ENCODE measurements around the gene MKRN2. TPM values are rescaled to one million over a fixed set of nuclear protein-coding genes. Genes with fewer than 3 reads are reported as not detected.

The MKRN2 gene
- total and polyA plus RNA-seq, 2 experiments from 2014 or later, result 41.6 to 43.7 TPM

DNA sequence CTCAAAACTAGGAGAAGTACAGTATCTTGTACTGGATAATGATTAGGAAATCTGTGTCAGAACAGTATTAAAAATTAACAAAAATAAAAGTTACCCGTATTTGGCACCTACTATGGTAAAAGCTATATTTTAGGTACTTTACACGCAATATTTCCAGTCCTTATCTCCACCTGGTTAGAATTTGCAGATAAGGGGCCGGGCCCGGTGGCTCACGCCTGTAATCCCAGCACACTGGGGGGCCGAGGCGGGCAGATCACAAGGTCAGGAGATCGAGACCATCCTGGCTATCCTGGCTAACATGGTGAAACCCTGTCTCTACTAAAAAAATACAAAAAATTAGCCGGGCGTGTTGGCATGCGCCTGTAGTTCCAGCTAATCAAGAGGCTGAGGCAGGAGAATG is 40.0 kb upstream of the MKRN2 start:
- Histone ChIP-seq H3K79me2 (ENCODE audit: insufficient read depth) (no peaks in the 10 kb centered on the region), H3K27ac (no peak overlapping the region), H2AFZ (no peak overlapping the region), H3K27me3 (replicated peaks; ENCODE audit: insufficient read depth) (no peaks in the 10 kb centered on the region), H3F3A (ENCODE audit: insufficient read depth) (no peaks in the 10 kb centered on the region), H3K9ac (no peak overlapping the region), H4K20me1 (ENCODE audit: insufficient read depth) (no peaks in the 10 kb centered on the region), H3K4me3 (no peak overlapping the region), H3K36me3 (ENCODE audit: low read depth) (no peaks in the 10 kb centered on the region), H3K4me1 (ENCODE audit: insufficient read depth) (no peaks in the 10 kb centered on the region), H3K9me3 (ENCODE audit: low read depth) (no peaks in the 10 kb centered on the region), H3K9me2 (ENCODE audit: insufficient read depth) (no peaks in the 10 kb centered on the region), H3K4me2 (ENCODE audit: unreplicated experiment) (no peak overlapping the region)
- DNase-seq, result no peak
- in situ Hi-C loops (cut with MboI), result no loop called here
- WGBS, 2 experiments (ENCODE audit: low coverage in 1 of 2, low lambda C conversion rate in 2 of 2, missing lambda C conversion rate in 2 of 2), result 94 to 99% methylated on average over 11 of the region's 11 CpGs
- no peak for TF ChIP-seq EZH2 (IDR thresholded peaks at IDR 0.05; ENCODE audit: insufficient read depth, poor library complexity, severe bottlenecking)
- TF ChIP-seq EZH2phosphoT487 (IDR thresholded peaks at IDR 0.05; ENCODE audit: insufficient read depth, low read depth), result no peak

DNA sequence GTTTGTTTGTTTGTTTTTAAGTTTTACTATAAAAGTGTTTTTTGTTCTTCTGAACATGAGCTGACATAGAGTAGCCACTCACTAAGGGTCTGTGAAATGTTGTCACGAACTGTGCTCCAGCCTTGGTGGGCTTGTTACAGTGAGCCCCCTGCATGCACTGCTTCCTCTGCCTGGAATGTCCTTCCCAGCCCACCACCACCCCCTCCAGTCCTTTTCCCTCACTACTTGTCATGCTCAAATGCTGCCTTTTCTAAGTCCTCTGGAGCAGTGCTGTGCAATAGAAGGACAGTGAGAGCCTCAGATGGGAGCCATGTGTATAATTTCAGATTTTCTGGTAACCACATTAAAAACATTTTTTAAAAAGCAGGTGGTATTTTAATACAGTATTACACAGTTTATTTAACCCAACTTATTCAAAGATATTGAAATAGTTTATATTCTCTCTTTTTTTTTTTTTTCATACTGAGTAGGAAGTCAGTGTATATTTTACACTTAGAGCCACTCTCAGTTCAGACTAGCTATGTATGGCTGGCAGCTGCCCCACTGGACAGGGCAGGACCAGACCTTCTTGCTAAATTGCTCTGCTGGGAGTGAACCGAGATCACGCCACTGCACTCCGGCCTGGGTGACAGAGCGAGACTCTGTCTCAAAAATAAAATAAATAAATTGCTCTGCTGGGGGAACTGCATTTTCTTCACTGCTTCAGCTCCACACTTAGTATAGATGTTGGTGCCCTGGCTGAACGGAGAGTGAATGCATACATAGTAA is 38.4 kb upstream of the MKRN2 start:
- 92 to 96% methylated on average over 6 of the region's 6 CpGs for WGBS, 2 experiments (ENCODE audit: low coverage in 1 of 2, low lambda C conversion rate in 2 of 2, missing lambda C conversion rate in 2 of 2)
- H3K79me2 ChIP-seq (ENCODE audit: insufficient read depth), result no peaks in the 10 kb centered on the region
- no peak for DNase-seq
- H3K9ac ChIP-seq, result no peak overlapping the region
- no peaks in the 10 kb centered on the region for H3F3A ChIP-seq (ENCODE audit: insufficient read depth)
- H3K36me3 ChIP-seq (ENCODE audit: low read depth), result no peaks in the 10 kb centered on the region
- no peak overlapping the region for H3K4me3 ChIP-seq
- H3K9me3 ChIP-seq (ENCODE audit: low read depth), result no peaks in the 10 kb centered on the region
- H3K4me1 ChIP-seq (ENCODE audit: insufficient read depth), result no peaks in the 10 kb centered on the region
- H3K27me3 ChIP-seq (replicated peaks; ENCODE audit: insufficient read depth), result no peaks in the 10 kb centered on the region
- H2AFZ ChIP-seq, result no peak overlapping the region
- no peaks in the 10 kb centered on the region for H4K20me1 ChIP-seq (ENCODE audit: insufficient read depth)
- no peaks in the 10 kb centered on the region for H3K9me2 ChIP-seq (ENCODE audit: insufficient read depth)
- no peak for TF ChIP-seq EZH2 (IDR thresholded peaks at IDR 0.05; ENCODE audit: insufficient read depth, poor library complexity, severe bottlenecking)
- no peak for TF ChIP-seq EZH2phosphoT487 (IDR thresholded peaks at IDR 0.05; ENCODE audit: insufficient read depth, low read depth)
- H3K27ac ChIP-seq, result no peak overlapping the region
- in situ Hi-C loops (cut with MboI), result no loop called here
- H3K4me2 ChIP-seq (ENCODE audit: unreplicated experiment), result no peak overlapping the region

DNA sequence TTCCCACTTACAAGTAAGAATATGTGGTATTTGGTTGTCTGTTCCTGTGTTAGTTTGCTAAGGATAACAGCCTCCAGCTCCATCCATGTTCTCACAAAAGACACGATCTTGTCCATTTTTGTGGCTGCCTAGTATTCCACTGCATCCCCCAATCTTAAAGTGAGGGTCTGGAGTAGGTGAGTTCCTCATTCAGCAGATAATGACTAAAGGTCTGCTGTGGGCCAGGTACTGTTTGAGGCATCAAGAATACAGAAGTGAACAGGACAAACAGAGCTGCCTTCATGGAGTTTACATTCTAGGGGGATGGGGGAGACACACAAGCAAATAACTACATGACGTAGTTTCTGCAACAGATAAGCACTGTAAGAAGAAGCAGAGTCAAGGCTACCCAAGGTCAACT is 35.9 kb upstream of the MKRN2 start:
- Histone ChIP-seq H3K36me3 (ENCODE audit: low read depth) (no peaks in the 10 kb centered on the region), H3K9ac (no peak overlapping the region), H3K9me3 (ENCODE audit: low read depth) (no peaks in the 10 kb centered on the region), H4K20me1 (ENCODE audit: insufficient read depth) (no peaks in the 10 kb centered on the region), H3K4me1 (ENCODE audit: insufficient read depth) (no peaks in the 10 kb centered on the region), H3K27ac (no peak overlapping the region), H3K79me2 (ENCODE audit: insufficient read depth) (no peaks in the 10 kb centered on the region), H3F3A (ENCODE audit: insufficient read depth) (no peaks in the 10 kb centered on the region), H2AFZ (no peak overlapping the region), H3K9me2 (ENCODE audit: insufficient read depth) (no peaks in the 10 kb centered on the region), H3K4me2 (ENCODE audit: unreplicated experiment) (no peak overlapping the region), H3K4me3 (no peak overlapping the region), H3K27me3 (replicated peaks; ENCODE audit: insufficient read depth) (no peaks in the 10 kb centered on the region)
- no peak for DNase-seq
- 98 to 100% methylated on average over 2 of the region's 2 CpGs for WGBS, 2 experiments (ENCODE audit: low coverage in 1 of 2, low lambda C conversion rate in 2 of 2, missing lambda C conversion rate in 2 of 2)
- no peak for TF ChIP-seq EZH2phosphoT487 (IDR thresholded peaks at IDR 0.05; ENCODE audit: insufficient read depth, low read depth)
- TF ChIP-seq EZH2 (IDR thresholded peaks at IDR 0.05; ENCODE audit: insufficient read depth, poor library complexity, severe bottlenecking), result no peak
- in situ Hi-C loops (cut with MboI), result no loop called here

DNA sequence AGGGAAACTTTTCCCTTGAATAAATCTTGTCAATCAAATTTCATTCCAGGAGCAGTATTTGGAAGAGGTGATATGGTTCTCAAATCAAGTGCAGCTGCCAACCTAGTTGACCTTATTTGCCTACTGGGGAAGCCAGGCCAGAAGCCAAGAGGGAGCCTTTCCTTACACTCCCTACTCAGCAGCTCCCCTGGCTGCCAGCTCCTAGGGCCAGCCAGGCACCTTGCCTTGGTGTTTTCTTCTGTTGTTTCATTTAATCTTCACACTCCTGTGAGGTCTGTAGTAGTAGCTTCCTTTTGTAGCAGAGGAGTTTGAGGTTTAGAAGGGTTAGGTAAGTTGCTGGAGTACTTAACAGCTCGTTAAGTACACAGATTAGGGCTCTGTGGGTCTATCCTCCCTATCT is 34.2 kb upstream of the MKRN2 start:
- no peaks in the 10 kb centered on the region for H4K20me1 ChIP-seq (ENCODE audit: insufficient read depth)
- in situ Hi-C loops (cut with MboI), result no loop called here
- H3K9me2 ChIP-seq (ENCODE audit: insufficient read depth), result no peaks in the 10 kb centered on the region
- 94 to 100% methylated on average over 1 of the region's 1 CpG for WGBS, 2 experiments (ENCODE audit: low coverage in 1 of 2, low lambda C conversion rate in 2 of 2, missing lambda C conversion rate in 2 of 2)
- H3K9me3 ChIP-seq (ENCODE audit: low read depth), result no peaks in the 10 kb centered on the region
- H3K4me1 ChIP-seq (ENCODE audit: insufficient read depth), result no peaks in the 10 kb centered on the region
- no peaks in the 10 kb centered on the region for H3K36me3 ChIP-seq (ENCODE audit: low read depth)
- no peaks in the 10 kb centered on the region for H3F3A ChIP-seq (ENCODE audit: insufficient read depth)
- H3K27me3 ChIP-seq (replicated peaks; ENCODE audit: insufficient read depth), result no peaks in the 10 kb centered on the region
- H3K27ac ChIP-seq, result no peak overlapping the region
- no peak overlapping the region for H3K4me2 ChIP-seq (ENCODE audit: unreplicated experiment)
- no peak overlapping the region for H2AFZ ChIP-seq
- TF ChIP-seq EZH2phosphoT487 (IDR thresholded peaks at IDR 0.05; ENCODE audit: insufficient read depth, low read depth) (no peak), EZH2 (IDR thresholded peaks at IDR 0.05; ENCODE audit: insufficient read depth, poor library complexity, severe bottlenecking) (no peak)
- H3K4me3 ChIP-seq, result no peak overlapping the region
- H3K9ac ChIP-seq, result no peak overlapping the region
- no peak for DNase-seq
- H3K79me2 ChIP-seq (ENCODE audit: insufficient read depth), result no peaks in the 10 kb centered on the region
